ENCODE data around the gene PBRM1. TPM values are rescaled to one million over a fixed set of nuclear protein-coding genes. Genes with fewer than 3 reads are reported as not detected.

PBRM1 gene
- total RNA-seq, 1 donor from 2014 or later = 66.3 TPM

DNA sequence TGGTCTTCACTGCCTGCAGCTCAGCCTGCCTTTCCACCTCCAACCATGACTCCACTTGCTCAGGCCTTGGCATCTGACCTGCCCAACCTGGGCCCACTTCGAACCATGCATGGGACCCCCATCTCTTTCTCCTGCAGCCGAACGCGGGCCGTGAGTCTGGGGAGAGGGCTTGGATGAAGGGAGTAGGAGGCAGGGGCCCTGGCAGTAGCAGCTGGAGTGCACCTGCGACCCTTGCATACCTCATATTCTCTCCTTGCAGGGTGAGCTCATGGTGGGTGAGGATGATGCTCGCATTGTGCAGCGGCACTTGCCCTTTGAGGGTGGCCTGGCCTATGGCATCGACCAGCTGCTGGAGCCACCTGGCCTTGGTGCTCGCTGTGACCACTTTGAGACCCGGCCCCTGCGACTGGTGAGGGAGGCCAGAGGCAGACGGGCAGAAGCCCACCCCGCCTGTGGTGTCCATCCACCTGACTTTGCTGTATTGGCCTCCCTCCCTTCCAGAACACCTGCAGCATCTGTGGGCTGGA, 165.5 kb downstream of the PBRM1 start:
- Mint-ChIP-seq H3K4me1 (ENCODE audit: low read depth) (no peaks in the 10 kb centered on the region), H3K27me3 (ENCODE audit: low read depth) (no peaks in the 10 kb centered on the region), H3K4me3 (ENCODE audit: low read depth) (no peak overlapping the region), H3K9me3 (no peaks in the 10 kb centered on the region), H3K36me3 (ENCODE audit: low read depth) (no peaks in the 10 kb centered on the region), H3K27ac (no peak overlapping the region)
- intact Hi-C loops (cut with micrococcal nuclease) = no loop called here
- DNase-seq (ENCODE audit: low spot score) = no peak

DNA sequence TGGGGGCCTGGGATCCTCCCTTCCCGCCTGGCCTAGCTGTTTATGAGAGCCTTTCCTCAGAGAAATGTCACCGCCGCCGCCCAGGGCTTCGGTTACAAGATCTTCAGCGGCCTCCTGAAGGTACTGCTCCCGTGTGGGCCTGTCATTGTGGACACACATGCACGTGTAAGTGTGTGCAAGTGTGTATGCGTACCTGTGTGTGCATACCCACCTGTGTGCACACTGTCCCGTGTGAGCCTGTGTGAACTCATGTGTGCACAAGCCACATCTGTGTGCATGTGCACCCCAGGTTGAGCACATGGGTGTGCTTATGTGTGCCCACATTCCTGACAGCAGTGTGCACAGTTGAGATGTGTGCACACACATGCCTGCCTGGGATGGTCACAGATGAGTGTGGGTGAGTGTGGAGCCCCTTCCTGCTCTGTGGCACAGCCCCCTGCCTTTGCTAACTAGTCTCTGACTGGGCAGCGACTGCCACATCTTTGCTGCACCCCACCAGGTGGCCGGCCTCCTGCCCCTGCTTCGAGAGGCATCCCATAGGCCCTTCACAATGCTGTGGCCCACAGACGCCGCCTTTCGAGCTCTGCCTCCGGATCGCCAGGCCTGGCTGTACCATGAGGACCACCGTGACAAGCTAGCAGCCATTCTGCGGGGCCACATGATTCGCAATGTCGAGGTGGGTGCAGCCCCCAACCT, 166.1 kb downstream of the PBRM1 start:
- no peaks in the 10 kb centered on the region for H3K9me3 Mint-ChIP-seq
- no peaks in the 10 kb centered on the region for H3K36me3 Mint-ChIP-seq (ENCODE audit: low read depth)
- H3K27ac Mint-ChIP-seq = no peak overlapping the region
- no peak overlapping the region for H3K4me3 Mint-ChIP-seq (ENCODE audit: low read depth)
- H3K4me1 Mint-ChIP-seq (ENCODE audit: low read depth) = no peaks in the 10 kb centered on the region
- no peak for DNase-seq (ENCODE audit: low spot score)
- H3K27me3 Mint-ChIP-seq (ENCODE audit: low read depth) = no peaks in the 10 kb centered on the region
- intact Hi-C loops (cut with micrococcal nuclease) = no loop called here

DNA sequence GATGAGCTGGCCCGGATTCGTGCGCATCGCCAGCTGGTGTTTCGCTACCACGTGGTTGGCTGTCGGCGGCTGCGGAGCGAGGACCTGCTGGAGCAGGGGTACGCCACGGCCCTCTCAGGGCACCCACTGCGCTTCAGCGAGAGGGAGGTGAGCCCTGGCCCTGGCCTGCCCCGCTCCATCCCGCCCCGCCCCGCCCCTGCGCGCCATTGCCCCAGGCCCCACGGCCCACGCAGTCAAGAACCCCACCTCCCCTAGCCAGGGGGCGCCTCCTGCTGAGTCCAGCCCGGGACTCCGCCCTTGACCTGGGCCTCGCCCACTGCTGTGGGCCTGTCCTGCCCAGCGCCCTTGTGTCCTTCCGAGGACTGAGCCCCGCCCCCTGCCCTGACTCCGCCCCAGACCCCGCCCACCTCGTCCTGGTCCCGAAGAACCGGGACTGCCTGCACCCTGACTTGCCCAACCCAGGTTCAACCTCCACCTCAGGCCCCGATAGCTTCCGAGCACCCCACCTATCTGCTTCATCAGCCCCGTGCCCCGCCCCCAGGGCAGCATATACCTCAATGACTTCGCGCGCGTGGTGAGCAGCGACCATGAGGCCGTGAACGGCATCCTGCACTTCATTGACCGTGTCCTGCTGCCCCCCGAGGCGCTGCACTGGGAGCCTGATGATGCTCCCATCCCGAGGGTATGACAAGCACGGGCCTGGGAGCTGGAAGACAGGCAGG, 166.8 kb downstream of the PBRM1 start:
- no peak overlapping the region for H3K4me3 Mint-ChIP-seq (ENCODE audit: low read depth)
- H3K36me3 Mint-ChIP-seq (ENCODE audit: low read depth) = no peaks in the 10 kb centered on the region

DNA sequence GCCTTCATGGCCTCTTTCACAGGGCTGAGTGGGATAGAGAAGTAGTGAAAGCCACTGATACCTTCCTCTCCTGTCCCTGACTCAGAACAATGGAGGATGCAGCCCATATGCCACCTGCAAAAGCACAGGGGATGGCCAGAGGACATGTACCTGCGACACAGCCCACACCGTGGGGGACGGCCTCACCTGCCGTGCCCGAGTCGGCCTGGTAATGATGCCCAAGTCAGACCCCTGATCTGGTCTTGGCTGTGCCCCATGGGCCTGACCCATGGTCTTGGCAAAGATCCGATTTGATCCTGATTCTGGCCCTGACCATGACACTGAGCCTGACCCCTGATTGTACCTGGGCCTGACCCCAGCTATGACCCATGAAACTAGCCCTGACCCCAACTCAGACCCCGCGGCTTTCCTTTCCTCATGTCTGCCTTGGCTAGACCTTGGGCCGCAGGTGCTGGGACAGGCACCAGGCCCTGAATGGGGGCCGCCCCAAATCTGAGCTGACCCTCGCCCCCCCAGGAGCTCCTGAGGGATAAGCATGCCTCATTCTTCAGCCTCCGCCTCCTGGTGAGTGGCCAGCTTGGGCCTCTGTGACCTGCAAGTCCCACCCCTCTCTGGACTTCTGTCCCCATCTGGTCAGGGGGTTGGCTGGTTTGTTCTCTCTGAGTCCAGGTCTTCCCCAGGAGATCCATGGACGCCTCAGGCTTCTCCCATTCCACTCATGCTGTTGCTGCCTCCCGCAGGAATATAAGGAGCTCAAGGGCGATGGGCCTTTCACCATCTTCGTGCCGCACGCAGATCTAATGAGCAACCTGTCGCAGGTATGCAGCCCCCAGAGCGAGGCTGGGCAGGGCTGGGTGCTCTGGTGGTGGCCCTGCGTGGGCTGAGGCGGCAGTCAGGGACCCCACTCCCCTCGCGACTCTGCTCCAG, 167.7 kb downstream of the PBRM1 start:
- no peak overlapping the region for H3K4me3 Mint-ChIP-seq (ENCODE audit: low read depth)

More for the DNA sequence above, 166.8 kb downstream of the PBRM1 start:
- Mint-ChIP-seq H3K4me1 (ENCODE audit: low read depth) (no peaks in the 10 kb centered on the region), H3K27me3 (ENCODE audit: low read depth) (no peaks in the 10 kb centered on the region), H3K27ac (no peak overlapping the region), H3K9me3 (no peaks in the 10 kb centered on the region)
- DNase-seq (ENCODE audit: low spot score) = no peak
- intact Hi-C loops (cut with micrococcal nuclease) = no loop called here

DNA sequence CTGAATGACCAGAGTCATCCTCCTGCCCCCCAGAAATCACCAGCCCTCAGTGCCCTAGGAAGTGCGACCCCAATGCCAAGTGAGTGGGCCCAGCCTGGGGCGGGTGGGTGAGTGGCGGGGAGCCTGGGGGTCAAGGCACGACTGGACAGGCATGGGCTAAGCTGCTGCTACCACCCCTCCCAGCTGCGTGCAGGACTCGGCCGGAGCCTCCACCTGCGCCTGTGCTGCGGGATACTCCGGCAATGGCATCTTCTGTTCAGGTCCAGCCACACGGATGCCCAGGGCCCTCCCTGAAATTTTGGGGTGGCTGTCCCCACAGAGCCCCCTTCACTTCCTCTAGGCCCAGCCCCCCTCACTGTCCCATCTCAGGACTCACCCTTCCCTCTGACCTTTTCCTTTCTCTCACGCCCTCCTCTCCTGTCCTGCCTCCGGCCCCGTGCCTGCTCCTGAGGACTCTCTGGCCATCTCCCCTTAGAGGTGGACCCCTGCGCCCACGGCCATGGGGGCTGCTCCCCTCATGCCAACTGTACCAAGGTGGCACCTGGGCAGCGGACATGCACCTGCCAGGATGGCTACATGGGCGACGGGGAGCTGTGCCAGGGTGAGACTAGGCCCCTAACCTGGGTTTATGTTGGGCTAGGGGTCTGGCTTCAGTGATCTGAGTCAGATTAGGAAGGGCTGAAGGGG, 169.1 kb downstream of the PBRM1 start:
- no peaks in the 10 kb centered on the region for H3K36me3 Mint-ChIP-seq (ENCODE audit: low read depth)
- no peak overlapping the region for H3K27ac Mint-ChIP-seq
- no peaks in the 10 kb centered on the region for H3K27me3 Mint-ChIP-seq (ENCODE audit: low read depth)
- no peaks in the 10 kb centered on the region for H3K9me3 Mint-ChIP-seq
- H3K4me3 Mint-ChIP-seq (ENCODE audit: low read depth) = no peak overlapping the region
- no peak for DNase-seq (ENCODE audit: low spot score)
- H3K4me1 Mint-ChIP-seq (ENCODE audit: low read depth) = no peaks in the 10 kb centered on the region
- intact Hi-C loops (cut with micrococcal nuclease) = no loop called here

More for the DNA sequence above, 167.7 kb downstream of the PBRM1 start:
- DNase-seq (ENCODE audit: low spot score) = no peak
- Mint-ChIP-seq H3K9me3 (no peaks in the 10 kb centered on the region), H3K4me1 (ENCODE audit: low read depth) (no peaks in the 10 kb centered on the region), H3K27ac (no peak overlapping the region), H3K36me3 (ENCODE audit: low read depth) (no peaks in the 10 kb centered on the region), H3K27me3 (ENCODE audit: low read depth) (no peaks in the 10 kb centered on the region)
- intact Hi-C loops (cut with micrococcal nuclease) = no loop called here

DNA sequence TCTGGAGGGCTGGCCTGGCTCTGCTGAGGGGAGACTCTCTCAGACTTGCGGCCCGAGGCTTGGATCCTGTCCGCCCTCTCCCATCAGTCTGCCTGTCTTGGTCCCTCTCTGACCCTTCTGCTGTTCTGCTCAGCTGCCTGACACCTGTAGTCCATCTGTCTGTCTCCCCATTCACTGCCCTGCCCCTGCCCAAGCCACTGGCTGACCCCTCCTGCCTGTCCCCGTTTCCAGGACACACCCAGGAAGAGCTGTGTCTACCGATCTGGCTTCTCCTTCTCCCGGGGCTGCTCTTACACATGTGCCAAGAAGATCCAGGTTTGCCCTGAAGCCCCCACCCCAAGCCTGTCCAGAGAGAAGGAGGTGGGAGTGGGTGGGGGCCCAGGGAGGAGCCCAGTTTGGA, 170.5 kb downstream of the PBRM1 start:
- Mint-ChIP-seq H3K27me3 (ENCODE audit: low read depth) (no peaks in the 10 kb centered on the region), H3K36me3 (ENCODE audit: low read depth) (no peaks in the 10 kb centered on the region), H3K27ac (no peak overlapping the region), H3K9me3 (no peaks in the 10 kb centered on the region), H3K4me3 (ENCODE audit: low read depth) (no peak overlapping the region), H3K4me1 (ENCODE audit: low read depth) (no peaks in the 10 kb centered on the region)
- DNase-seq (ENCODE audit: low spot score) = no peak
- intact Hi-C loops (cut with micrococcal nuclease) = no loop called here

DNA sequence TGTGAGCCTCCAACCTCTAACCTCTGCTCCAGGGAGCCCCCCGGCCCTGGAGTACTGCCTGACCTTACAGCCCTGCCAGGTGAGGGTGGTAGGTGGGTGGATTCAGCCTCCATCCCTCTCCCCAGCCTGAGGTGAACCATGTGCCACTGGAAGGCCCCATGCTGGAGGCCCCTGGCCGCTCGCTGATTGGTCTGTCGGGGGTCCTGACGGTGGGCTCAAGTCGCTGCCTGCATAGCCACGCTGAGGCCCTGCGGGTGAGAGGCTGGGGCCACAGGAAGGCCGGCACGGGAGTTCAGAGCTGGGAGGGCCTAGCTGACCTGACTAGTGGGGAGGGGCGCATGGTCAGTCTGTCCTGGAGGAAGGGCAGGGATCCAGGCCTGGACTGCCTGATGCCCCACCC, 171.1 kb downstream of the PBRM1 start:
- Mint-ChIP-seq H3K9me3 (no peaks in the 10 kb centered on the region), H3K27ac (no peak overlapping the region), H3K4me1 (ENCODE audit: low read depth) (no peaks in the 10 kb centered on the region), H3K36me3 (ENCODE audit: low read depth) (no peaks in the 10 kb centered on the region), H3K4me3 (ENCODE audit: low read depth) (no peak overlapping the region), H3K27me3 (ENCODE audit: low read depth) (no peaks in the 10 kb centered on the region)
- intact Hi-C loops (cut with micrococcal nuclease) = no loop called here
- no peak for DNase-seq (ENCODE audit: low spot score)

DNA sequence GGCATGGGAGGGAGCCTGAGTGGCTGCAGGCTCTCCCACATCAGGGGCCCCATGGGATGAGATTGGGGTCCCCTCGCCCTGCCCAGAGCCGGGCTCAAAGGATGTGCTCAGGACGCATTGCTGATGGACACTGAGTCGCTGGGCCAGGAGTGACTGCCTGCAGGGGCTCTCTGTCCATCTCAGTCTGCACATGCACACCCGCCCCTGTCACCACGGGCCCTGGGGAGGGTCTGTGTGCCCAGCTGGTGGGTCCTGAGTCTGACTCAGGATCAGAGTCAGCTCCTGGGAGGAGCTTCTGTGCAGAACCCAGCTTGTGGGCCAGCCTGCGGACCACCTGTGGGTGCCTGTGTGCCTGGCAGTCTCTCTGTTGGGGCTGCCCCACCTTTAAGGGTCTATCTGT, 172.4 kb downstream of the PBRM1 start:
- no peak overlapping the region for H3K27ac Mint-ChIP-seq
- no peaks in the 10 kb centered on the region for H3K4me1 Mint-ChIP-seq (ENCODE audit: low read depth)
- H3K27me3 Mint-ChIP-seq (ENCODE audit: low read depth) = no peaks in the 10 kb centered on the region
- H3K4me3 Mint-ChIP-seq (ENCODE audit: low read depth) = no peak overlapping the region
- H3K9me3 Mint-ChIP-seq = no peaks in the 10 kb centered on the region
- no peaks in the 10 kb centered on the region for H3K36me3 Mint-ChIP-seq (ENCODE audit: low read depth)
- DNase-seq (ENCODE audit: low spot score) = no peak
- intact Hi-C loops (cut with micrococcal nuclease) = no loop called here

DNA sequence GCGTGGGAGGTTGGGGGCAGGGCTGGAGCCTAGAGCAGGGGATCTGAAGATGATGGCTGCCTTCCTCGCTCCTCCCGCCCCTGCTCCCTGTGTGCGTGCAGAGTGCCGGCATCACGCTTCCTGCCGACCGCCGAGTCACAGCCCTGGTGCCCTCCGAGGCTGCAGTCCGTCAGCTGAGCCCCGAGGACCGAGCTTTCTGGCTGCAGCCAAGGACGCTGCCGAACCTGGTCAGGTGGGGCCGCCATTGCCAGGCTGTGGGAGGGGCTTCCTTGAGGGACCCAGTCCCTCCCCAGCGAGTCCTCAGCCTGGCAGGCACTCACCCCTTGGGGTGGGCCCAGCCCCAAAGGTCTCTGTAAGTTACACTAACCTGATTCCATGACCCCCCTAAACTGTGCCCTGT, 173.0 kb downstream of the PBRM1 start:
- no peak for DNase-seq (ENCODE audit: low spot score)
- H3K27ac Mint-ChIP-seq = no peak overlapping the region
- H3K9me3 Mint-ChIP-seq = no peaks in the 10 kb centered on the region
- H3K4me3 Mint-ChIP-seq (ENCODE audit: low read depth) = no peak overlapping the region
- no peaks in the 10 kb centered on the region for H3K36me3 Mint-ChIP-seq (ENCODE audit: low read depth)
- intact Hi-C loops (cut with micrococcal nuclease) = no loop called here
- H3K27me3 Mint-ChIP-seq (ENCODE audit: low read depth) = no peaks in the 10 kb centered on the region
- no peaks in the 10 kb centered on the region for H3K4me1 Mint-ChIP-seq (ENCODE audit: low read depth)

DNA sequence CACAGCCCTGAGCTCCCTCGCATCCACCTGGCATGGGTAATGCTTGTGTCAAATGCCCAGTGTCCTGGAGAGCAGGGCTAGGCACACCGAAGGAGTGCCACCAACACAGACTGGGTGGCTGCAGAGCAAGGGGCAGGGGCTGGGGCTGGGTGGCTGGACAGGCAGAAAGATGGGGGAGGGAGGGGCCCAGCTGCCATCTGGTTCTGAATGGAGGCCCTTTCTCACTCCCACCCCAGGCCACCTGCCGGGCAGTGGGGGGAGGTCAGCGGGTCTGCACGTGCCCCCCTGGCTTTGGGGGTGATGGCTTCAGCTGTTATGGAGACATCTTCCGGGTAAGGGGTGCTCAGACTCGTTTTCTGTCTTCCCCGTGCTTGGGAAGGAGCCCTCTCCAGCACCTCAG, 173.6 kb downstream of the PBRM1 start:
- Mint-ChIP-seq H3K9me3 (no peaks in the 10 kb centered on the region), H3K27me3 (ENCODE audit: low read depth) (no peaks in the 10 kb centered on the region), H3K27ac (no peak overlapping the region), H3K4me3 (ENCODE audit: low read depth) (no peak overlapping the region), H3K4me1 (ENCODE audit: low read depth) (no peaks in the 10 kb centered on the region), H3K36me3 (ENCODE audit: low read depth) (no peaks in the 10 kb centered on the region)
- intact Hi-C loops (cut with micrococcal nuclease) = no loop called here
- no peak for DNase-seq (ENCODE audit: low spot score)

DNA sequence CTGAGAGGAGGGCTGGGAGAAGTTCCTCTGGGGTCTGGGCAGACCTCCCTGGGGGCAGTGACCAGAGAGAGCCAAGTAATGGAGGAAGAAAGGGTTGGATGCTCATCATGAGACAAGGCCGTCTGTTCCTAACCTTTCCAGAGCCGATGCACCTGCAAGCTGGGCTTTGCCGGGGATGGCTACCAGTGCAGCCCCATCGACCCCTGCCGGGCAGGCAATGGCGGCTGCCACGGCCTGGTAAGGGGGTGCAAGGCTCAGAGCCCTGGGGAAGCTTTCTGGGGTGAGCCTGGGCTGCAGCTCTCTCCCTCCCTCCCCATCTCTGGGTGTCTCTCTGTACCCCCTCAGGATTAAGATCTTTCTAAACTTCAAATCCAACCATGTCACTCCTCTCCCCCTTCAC, 174.2 kb downstream of the PBRM1 start:
- H3K36me3 Mint-ChIP-seq (ENCODE audit: low read depth) = no peaks in the 10 kb centered on the region
- no peaks in the 10 kb centered on the region for H3K9me3 Mint-ChIP-seq
- no peaks in the 10 kb centered on the region for H3K27me3 Mint-ChIP-seq (ENCODE audit: low read depth)
- intact Hi-C loops (cut with micrococcal nuclease) = no loop called here
- H3K27ac Mint-ChIP-seq = no peak overlapping the region
- H3K4me1 Mint-ChIP-seq (ENCODE audit: low read depth) = no peaks in the 10 kb centered on the region
- DNase-seq (ENCODE audit: low spot score) = no peak
- no peak overlapping the region for H3K4me3 Mint-ChIP-seq (ENCODE audit: low read depth)

DNA sequence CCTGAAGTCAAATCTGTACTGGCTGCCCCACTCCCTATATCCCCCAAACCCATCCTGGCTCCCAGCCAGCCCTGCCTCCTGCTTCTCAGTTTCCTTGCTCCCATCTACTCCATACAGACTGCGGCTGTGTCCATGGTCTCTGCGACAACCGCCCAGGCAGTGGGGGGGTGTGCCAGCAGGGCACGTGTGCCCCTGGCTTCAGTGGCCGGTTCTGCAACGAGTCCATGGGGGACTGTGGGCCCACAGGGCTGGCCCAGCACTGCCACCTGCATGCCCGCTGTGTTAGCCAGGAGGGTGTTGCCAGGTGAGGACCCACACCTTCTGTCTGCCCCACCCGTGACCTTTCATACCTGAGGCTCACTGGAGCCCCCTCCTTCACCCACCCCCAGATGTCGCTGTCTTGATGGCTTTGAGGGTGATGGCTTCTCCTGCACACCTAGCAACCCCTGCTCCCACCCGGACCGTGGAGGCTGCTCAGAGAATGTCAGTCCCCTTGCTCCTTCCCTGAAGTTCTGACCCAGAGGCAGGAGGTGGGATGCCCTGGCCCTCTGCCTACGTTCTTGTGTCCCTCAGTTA, 175.9 kb downstream of the PBRM1 start:
- Mint-ChIP-seq H3K36me3 (ENCODE audit: low read depth) (no peaks in the 10 kb centered on the region), H3K9me3 (no peaks in the 10 kb centered on the region)
- intact Hi-C loops (cut with micrococcal nuclease) = no loop called here

More for the DNA sequence above, 175.9 kb downstream of the PBRM1 start:
- Mint-ChIP-seq H3K27me3 (ENCODE audit: low read depth) (no peaks in the 10 kb centered on the region), H3K4me3 (ENCODE audit: low read depth) (no peak overlapping the region), H3K27ac (no peak overlapping the region), H3K4me1 (ENCODE audit: low read depth) (no peaks in the 10 kb centered on the region)
- DNase-seq (ENCODE audit: low spot score) = no peak
